Mesendoderm (in vitro differentiated cells): ENCODE measurements around the gene SLC8A1.

ENCODE experiments used
- DNase-seq: peaks from one replicate; pipeline ENCODE4 v3.0.0; 2013
- H2AK5ac ChIP-seq: 2 replicates; pipeline ENCODE4 v1.6.1; 2013; ENCODE audit warnings: low read length, inconsistent platforms
- H2BK120ac ChIP-seq: 2 replicates; pipeline ENCODE4 v1.6.1; 2013; ENCODE audit warnings: low read depth, mild to moderate bottlenecking, low read length, moderate library complexity, mixed read lengths
- H2BK15ac ChIP-seq: replicated peaks from 2 replicates; pipeline ENCODE4 v1.6.1; 2013; ENCODE audit warnings: low read depth, mild to moderate bottlenecking, moderate library complexity
- H2BK5ac ChIP-seq: 2 replicates; pipeline ENCODE4 v1.6.1; 2013; ENCODE audit warnings: low read length, inconsistent platforms
- H3K18ac ChIP-seq: 2 replicates; pipeline ENCODE4 v1.6.1; 2013; ENCODE audit warnings: mild to moderate bottlenecking, low read length, mixed read lengths
- H3K23ac ChIP-seq: one replicate; pipeline ENCODE4 v1.6.1; 2013; ENCODE audit warnings: low read length
- H3K27ac ChIP-seq: 2 replicates; pipeline ENCODE4 v1.5.1; 2013; ENCODE audit warnings: low read depth, mild to moderate bottlenecking, inconsistent platforms, low read length, moderate library complexity
- H3K27me3 ChIP-seq: 2 replicates; pipeline ENCODE4 v1.6.1; 2013; ENCODE audit warnings: low read length, control low read depth, mild to moderate bottlenecking, inconsistent platforms; ENCODE audit not compliant: insufficient read depth, poor library complexity
- H3K36me3 ChIP-seq: 2 replicates; pipeline ENCODE4 v1.6.1; 2013; ENCODE audit warnings: low read length, inconsistent platforms; ENCODE audit not compliant: control insufficient read depth, insufficient read depth
- H3K4ac ChIP-seq: one replicate; pipeline ENCODE4 v1.6.1; 2013; ENCODE audit warnings: low read depth, mild to moderate bottlenecking, low read length, moderate library complexity
- H3K4me1 ChIP-seq: 2 replicates; pipeline ENCODE4 v1.6.1; 2013; ENCODE audit warnings: low read depth, low read length, inconsistent platforms; ENCODE audit not compliant: control insufficient read depth
- H3K4me2 ChIP-seq: 2 replicates; pipeline ENCODE4 v1.6.1; 2013; ENCODE audit warnings: low read length
- H3K4me3 ChIP-seq: 2 replicates; pipeline ENCODE4 v1.5.1; 2013; ENCODE audit warnings: mild to moderate bottlenecking, low read length
- H3K56ac ChIP-seq: one replicate; pipeline ENCODE4 v1.6.1; 2013; ENCODE audit warnings: low read length
- H3K79me1 ChIP-seq: 2 replicates; pipeline ENCODE4 v1.6.1; 2013; ENCODE audit warnings: low read length, inconsistent platforms
- H3K79me2 ChIP-seq: 2 replicates; pipeline ENCODE4 v1.6.1; 2013; ENCODE audit warnings: mild to moderate bottlenecking, low read length; ENCODE audit not compliant: control insufficient read depth, insufficient read depth
- H3K9ac ChIP-seq: 2 replicates; pipeline ENCODE4 v1.6.1; 2013; ENCODE audit warnings: low read length, inconsistent platforms
- H4K5ac ChIP-seq: one replicate; pipeline ENCODE4 v1.6.1; 2013; ENCODE audit warnings: low read length
- H4K8ac ChIP-seq: one replicate; pipeline ENCODE4 v1.6.1; 2013; ENCODE audit warnings: low read depth, mild to moderate bottlenecking, control low read depth, low read length, moderate library complexity
- WGBS: extraction: QIAGEN DNeasy Blood & Tissue Kit; methylation state at CpG from one replicate; pipeline ENCODE4 v1.1.7; 2013; ENCODE audit warnings: low lambda C conversion rate, missing lambda C conversion rate; ENCODE audit not compliant: insufficient coverage; ENCODE audit errors: extremely low coverage; 5-methylcytosine and 5-hydroxymethylcytosine counted together

The SLC8A1 gene

GRCh38 chr2:40332191-40332826 lies 119.6 kb downstream of the SLC8A1 start:
- Histone ChIP-seq H2BK15ac (no peak overlapping the region), H4K8ac (no peak overlapping the region), H3K4me2 (no peak overlapping the region), H3K23ac (no peak overlapping the region), H3K4ac (no peak overlapping the region), H3K4me1 (no peaks in the 10 kb centered on the region), H3K56ac (no peak overlapping the region), H3K4me3 (no peak overlapping the region), H3K18ac (no peak overlapping the region), H3K79me2 (no peaks in the 10 kb centered on the region), H4K5ac (no peak overlapping the region), H3K27me3 (no peaks in the 10 kb centered on the region), H3K36me3 (no peaks in the 10 kb centered on the region), H3K9ac (no peak overlapping the region), H3K79me1 (no peaks in the 10 kb centered on the region), H2BK5ac (no peak overlapping the region), H2AK5ac (no peak overlapping the region), H3K27ac (no peak overlapping the region), H2BK120ac (no peak overlapping the region)
- DNase-seq: no peak
- WGBS: no CpG with 5 or more reads among the region's 7 CpGs

- no peak overlapping the region for H3K9ac ChIP-seq
- no peak overlapping the region for H3K4me3 ChIP-seq
- no CpG with 5 or more reads among the region's 3 CpGs for WGBS
- H4K8ac ChIP-seq: no peak overlapping the region
- no peak overlapping the region for H3K27ac ChIP-seq
- H2BK5ac ChIP-seq: no peak overlapping the region
- no peak overlapping the region for H3K56ac ChIP-seq
- H3K79me1 ChIP-seq: no peaks in the 10 kb centered on the region
- H3K79me2 ChIP-seq: no peaks in the 10 kb centered on the region
- H4K5ac ChIP-seq: no peak overlapping the region
- no peak overlapping the region for H3K4me2 ChIP-seq
- no peaks in the 10 kb centered on the region for H3K27me3 ChIP-seq
- H2BK120ac ChIP-seq: no peak overlapping the region
- H2AK5ac ChIP-seq: no peak overlapping the region
- H3K18ac ChIP-seq: no peak overlapping the region
- H3K36me3 ChIP-seq: no peaks in the 10 kb centered on the region
- H3K4ac ChIP-seq: no peak overlapping the region
- no peak overlapping the region for H2BK15ac ChIP-seq
- H3K23ac ChIP-seq: no peak overlapping the region
- no peaks in the 10 kb centered on the region for H3K4me1 ChIP-seq
- DNase-seq: no peak
These were observed 121.8 kb downstream of the SLC8A1 start for GRCh38 chr2:40330096-40330495.

- Histone ChIP-seq H2BK120ac (no peak overlapping the region), H3K27me3 (no peaks in the 10 kb centered on the region), H3K4ac (no peak overlapping the region), H3K36me3 (no peaks in the 10 kb centered on the region), H3K18ac (no peak overlapping the region), H2BK15ac (no peak overlapping the region), H3K4me3 (no peak overlapping the region), H3K9ac (no peak overlapping the region), H2BK5ac (no peak overlapping the region), H3K27ac (no peak overlapping the region), H2AK5ac (no peak overlapping the region), H3K4me2 (no peak overlapping the region), H4K5ac (no peak overlapping the region), H3K79me1 (no peaks in the 10 kb centered on the region), H3K4me1 (no peaks in the 10 kb centered on the region), H3K56ac (no peak overlapping the region), H4K8ac (no peak overlapping the region), H3K79me2 (no peaks in the 10 kb centered on the region), H3K23ac (no peak overlapping the region)
- no CpG with 5 or more reads among the region's 1 CpG for WGBS
- no peak for DNase-seq
These were observed 122.2 kb downstream of the SLC8A1 start for GRCh38 chr2:40329739-40330030.

- no peak overlapping the region for H2BK120ac ChIP-seq
- no peak for DNase-seq
These were observed 126.8 kb downstream of the SLC8A1 start for GRCh38 chr2:40325116-40325515.

GRCh38 chr2:40324656-40325055 lies 127.2 kb downstream of the SLC8A1 start:
- no peak overlapping the region for H4K5ac ChIP-seq
- no peak overlapping the region for H3K9ac ChIP-seq
- no peak overlapping the region for H2AK5ac ChIP-seq
- no peak for DNase-seq
- no peak overlapping the region for H2BK5ac ChIP-seq
- no peak overlapping the region for H2BK120ac ChIP-seq
- no peaks in the 10 kb centered on the region for H3K79me1 ChIP-seq
- no peak overlapping the region for H3K4me3 ChIP-seq
- no peaks in the 10 kb centered on the region for H3K4me1 ChIP-seq
- H4K8ac ChIP-seq: no peak overlapping the region
- no peak overlapping the region for H3K4ac ChIP-seq
- no peak overlapping the region for H3K4me2 ChIP-seq
- no peak overlapping the region for H3K18ac ChIP-seq
- H3K36me3 ChIP-seq: no peaks in the 10 kb centered on the region
- no peaks in the 10 kb centered on the region for H3K79me2 ChIP-seq
- H3K56ac ChIP-seq: no peak overlapping the region
- H3K27me3 ChIP-seq: no peaks in the 10 kb centered on the region
- no peak overlapping the region for H3K23ac ChIP-seq
- WGBS: no CpG with 5 or more reads among the region's 1 CpG
- no peak overlapping the region for H3K27ac ChIP-seq
- no peak overlapping the region for H2BK15ac ChIP-seq

More at GRCh38 chr2:40325116-40325515, 126.8 kb downstream of the SLC8A1 start:
- H3K4me1 ChIP-seq: no peaks in the 10 kb centered on the region
- no peak overlapping the region for H2AK5ac ChIP-seq
- H3K4me3 ChIP-seq: no peak overlapping the region
- no peak overlapping the region for H3K4ac ChIP-seq
- H3K79me1 ChIP-seq: no peaks in the 10 kb centered on the region
- H4K8ac ChIP-seq: no peak overlapping the region
- no peaks in the 10 kb centered on the region for H3K36me3 ChIP-seq
- no peak overlapping the region for H3K56ac ChIP-seq
- H3K27ac ChIP-seq: no peak overlapping the region
- H2BK15ac ChIP-seq: no peak overlapping the region
- H3K9ac ChIP-seq: no peak overlapping the region
- no peak overlapping the region for H2BK5ac ChIP-seq
- no peak overlapping the region for H3K4me2 ChIP-seq
- H3K27me3 ChIP-seq: no peaks in the 10 kb centered on the region
- no peak overlapping the region for H3K18ac ChIP-seq
- no peak overlapping the region for H4K5ac ChIP-seq
- no peak overlapping the region for H3K23ac ChIP-seq
- H3K79me2 ChIP-seq: no peaks in the 10 kb centered on the region

GRCh38 chr2:40321822-40322221 lies 130.1 kb downstream of the SLC8A1 start:
- no peak overlapping the region for H3K4me3 ChIP-seq
- no peak overlapping the region for H4K5ac ChIP-seq
- no peaks in the 10 kb centered on the region for H3K27me3 ChIP-seq
- H2AK5ac ChIP-seq: no peak overlapping the region
- H3K4ac ChIP-seq: no peak overlapping the region
- no CpG with 5 or more reads among the region's 2 CpGs for WGBS
- H3K4me1 ChIP-seq: no peaks in the 10 kb centered on the region
- no peak overlapping the region for H3K27ac ChIP-seq
- H3K36me3 ChIP-seq: no peaks in the 10 kb centered on the region
- no peak overlapping the region for H4K8ac ChIP-seq
- no peak overlapping the region for H2BK15ac ChIP-seq
- no peaks in the 10 kb centered on the region for H3K79me1 ChIP-seq
- no peak overlapping the region for H3K56ac ChIP-seq
- H3K9ac ChIP-seq: no peak overlapping the region
- no peak overlapping the region for H3K23ac ChIP-seq
- no peak overlapping the region for H3K4me2 ChIP-seq
- no peak overlapping the region for H2BK120ac ChIP-seq
- no peak for DNase-seq
- no peak overlapping the region for H3K18ac ChIP-seq
- no peaks in the 10 kb centered on the region for H3K79me2 ChIP-seq
- no peak overlapping the region for H2BK5ac ChIP-seq
